NCI-H82 treated with DMSO at 0.1 percent for 48 hours (cell line): ENCODE results near the gene ONECUT3.
"Not testable (repeated sequence)": the region's sequence is repeated elsewhere in the genome, so short reads cannot be mapped to it uniquely, and the experiment has no call there.

Source experiments
- DNase-seq: peaks from one replicate; lab custom pipeline; 2025; ENCODE audit not compliant: unreplicated experiment; lab: John Stamatoyannopoulos, UW

Gene ONECUT3

GRCh38 chr19:1752757-1753728, at the start of gene ONECUT3:
TSS of gene ONECUT3 (plus strand) at chr19:1753506. CDS start at chr19:1753663, 157 bp downstream.
- DNase-seq = no peak

DNA sequence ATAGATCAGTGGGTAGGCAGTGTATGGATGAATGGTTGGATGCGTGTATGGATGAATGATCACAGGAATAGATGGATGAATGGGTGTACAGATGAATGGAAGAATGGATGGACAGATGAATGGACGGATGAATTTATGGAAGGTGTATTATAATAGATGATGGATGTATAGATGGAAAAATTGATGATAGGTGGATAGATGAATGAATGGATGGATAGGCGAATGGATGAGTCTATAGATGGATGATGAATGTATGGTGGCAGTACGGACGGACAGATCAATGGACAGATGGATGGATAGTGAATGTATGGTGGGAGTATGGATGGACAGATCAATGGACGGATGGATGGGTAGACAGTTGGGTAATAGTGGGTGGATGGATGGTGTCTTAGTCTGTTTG, 49.0 kb upstream of the ONECUT3 start:
- no peak for DNase-seq

DNA sequence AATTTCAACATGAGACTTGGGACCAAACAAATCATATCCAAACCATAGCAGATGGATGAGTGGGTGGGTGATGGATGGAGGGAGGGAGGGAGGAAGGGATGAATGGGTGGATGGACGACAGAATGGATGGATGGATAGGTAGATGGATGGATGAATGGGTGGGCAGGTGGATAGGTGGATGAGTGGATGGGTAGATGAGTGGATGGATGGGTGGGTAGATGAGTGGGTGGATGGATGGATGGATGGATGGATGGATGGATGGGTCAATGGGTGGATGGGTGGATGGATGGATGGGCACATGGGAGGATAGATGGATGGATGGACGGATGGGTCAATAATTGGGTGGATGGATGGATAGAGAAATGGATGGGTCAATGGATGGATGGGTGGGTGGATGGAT, 47.9 kb upstream of the ONECUT3 start:
- no peak for DNase-seq

- not testable (repeated sequence) for DNase-seq
Measured at GRCh38 chr19:1706646-1707045, 46.7 kb upstream of the ONECUT3 start.

GRCh38 chr19:1707240-1707639, 46.1 kb upstream of the ONECUT3 start:
- no peak for DNase-seq

GRCh38 chr19:1713170-1713569, 40.1 kb upstream of the ONECUT3 start:
- DNase-seq = no peak

- DNase-seq = no peak
Measured at GRCh38 chr19:1715540-1715939, 37.8 kb upstream of the ONECUT3 start.

DNA sequence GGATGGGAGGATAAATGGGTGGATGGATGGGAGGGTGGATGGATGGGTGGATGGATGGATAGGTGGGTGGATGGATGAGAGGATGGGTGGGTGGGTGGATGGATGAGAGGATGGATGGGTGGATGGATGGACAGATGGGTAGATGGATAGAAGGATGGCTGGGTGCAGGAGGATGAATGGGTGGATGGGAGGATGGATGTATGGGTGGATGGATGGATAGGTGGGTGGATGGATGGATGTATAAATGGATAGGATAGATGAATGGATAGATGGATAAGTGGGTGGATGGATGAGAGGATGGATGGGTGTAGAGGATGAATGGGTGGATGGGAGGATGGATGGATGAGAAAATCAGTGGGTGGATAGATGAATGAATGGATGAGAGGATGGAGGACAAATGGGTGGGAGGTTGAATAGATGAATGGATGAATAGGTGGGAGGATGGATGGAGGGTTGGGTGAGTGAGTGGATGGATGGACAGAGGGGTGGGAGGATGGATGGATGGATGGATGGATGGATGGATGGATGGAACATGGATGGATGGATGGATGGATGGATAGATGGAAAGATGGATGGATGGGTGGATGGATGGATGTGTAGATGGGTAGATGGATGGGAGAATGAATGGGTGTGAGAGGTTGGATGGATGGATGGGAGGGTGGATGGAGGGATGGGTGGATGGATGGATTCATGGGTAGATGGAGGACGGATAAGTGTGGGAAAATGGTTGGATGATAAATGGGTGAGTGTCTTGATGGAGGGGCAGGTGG, 35.9 kb upstream of the ONECUT3 start:
- no peak for DNase-seq

- DNase-seq = no peak
Measured at GRCh38 chr19:1717970-1718264, 35.4 kb upstream of the ONECUT3 start.

DNA sequence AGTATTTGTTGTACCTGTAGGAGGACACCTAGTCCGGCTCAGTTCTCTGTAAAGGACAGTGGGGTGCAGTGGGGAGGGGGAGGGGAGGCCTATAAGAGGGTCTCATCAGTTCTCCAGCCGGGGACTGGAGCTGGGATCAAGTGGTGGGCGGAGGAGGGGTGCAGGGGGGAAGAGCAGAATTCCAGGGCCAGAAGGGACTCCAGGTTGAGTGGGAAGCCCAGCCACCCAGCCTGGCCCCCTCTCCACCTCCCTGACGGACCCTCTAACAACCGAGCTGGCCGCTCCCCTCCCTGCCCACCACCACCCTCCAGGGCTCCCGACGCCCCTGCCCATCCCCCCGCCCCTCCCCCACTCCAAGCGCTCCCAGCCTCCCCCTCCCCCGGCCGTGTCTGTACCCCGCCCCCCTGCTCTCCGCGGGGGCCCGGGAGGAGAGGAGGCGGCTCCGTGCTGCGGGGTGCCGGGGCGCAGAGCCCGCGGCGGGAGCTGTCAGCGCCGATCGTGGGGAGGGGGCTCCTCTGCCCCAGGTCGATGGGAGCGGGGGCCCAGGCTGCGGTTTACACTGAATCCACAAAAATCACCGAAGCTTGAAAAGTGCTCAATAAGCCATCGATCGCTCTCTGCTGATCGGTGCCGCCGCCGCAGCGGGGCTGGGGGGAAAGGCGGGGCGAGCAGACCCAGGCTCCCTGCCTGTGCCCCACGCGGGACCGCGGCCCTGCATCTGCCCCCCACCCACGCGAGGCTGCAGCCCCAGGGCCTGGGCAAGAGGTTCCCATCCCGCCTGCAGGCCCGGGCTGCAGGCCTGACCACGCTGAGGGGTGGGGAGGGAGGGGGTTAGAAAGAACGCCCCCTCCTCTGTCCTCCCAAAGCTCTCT, 34.6 kb upstream of the ONECUT3 start:
- no peak for DNase-seq

DNA sequence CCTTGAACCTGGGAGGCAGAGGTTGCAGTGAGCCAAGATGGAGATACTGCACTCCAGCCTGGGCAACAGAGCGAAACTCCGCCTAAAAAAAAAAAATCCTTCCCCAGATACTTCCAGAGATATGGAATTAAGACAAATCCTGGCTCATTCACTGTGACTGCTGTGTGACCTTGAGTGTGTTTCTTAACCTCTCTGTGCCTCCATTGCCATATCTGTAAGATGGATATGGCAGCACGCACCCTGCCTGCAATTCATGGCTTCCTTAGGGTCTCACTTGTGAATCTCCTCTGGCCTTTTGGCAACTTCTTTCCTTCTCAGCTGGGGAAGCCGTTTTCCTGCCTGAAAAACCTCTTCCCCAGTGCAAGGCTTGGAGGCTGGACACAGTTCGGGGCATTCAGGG, 33.8 kb upstream of the ONECUT3 start:
- DNase-seq = no peak

DNA sequence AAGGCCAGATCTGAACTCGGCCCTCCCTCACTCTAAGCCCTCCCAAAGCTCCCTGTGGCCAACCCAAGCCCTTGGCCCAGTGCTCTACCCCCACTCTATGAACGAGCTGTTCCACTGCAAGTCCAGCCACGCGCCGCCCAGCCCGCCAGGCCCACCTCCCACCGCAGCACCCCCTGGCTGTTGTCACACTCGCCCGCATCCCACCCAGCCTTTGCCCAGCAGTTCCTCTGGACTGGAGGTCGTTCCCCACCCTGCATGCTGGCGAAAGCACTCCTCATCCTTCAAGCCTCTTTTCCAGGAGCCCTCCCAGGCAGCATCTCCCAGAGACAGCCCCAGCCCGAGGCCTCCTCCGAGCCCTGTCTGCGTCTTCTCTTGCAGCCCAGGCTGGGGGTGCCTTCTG, 33.1 kb upstream of the ONECUT3 start:
- DNase-seq = no peak

DNA sequence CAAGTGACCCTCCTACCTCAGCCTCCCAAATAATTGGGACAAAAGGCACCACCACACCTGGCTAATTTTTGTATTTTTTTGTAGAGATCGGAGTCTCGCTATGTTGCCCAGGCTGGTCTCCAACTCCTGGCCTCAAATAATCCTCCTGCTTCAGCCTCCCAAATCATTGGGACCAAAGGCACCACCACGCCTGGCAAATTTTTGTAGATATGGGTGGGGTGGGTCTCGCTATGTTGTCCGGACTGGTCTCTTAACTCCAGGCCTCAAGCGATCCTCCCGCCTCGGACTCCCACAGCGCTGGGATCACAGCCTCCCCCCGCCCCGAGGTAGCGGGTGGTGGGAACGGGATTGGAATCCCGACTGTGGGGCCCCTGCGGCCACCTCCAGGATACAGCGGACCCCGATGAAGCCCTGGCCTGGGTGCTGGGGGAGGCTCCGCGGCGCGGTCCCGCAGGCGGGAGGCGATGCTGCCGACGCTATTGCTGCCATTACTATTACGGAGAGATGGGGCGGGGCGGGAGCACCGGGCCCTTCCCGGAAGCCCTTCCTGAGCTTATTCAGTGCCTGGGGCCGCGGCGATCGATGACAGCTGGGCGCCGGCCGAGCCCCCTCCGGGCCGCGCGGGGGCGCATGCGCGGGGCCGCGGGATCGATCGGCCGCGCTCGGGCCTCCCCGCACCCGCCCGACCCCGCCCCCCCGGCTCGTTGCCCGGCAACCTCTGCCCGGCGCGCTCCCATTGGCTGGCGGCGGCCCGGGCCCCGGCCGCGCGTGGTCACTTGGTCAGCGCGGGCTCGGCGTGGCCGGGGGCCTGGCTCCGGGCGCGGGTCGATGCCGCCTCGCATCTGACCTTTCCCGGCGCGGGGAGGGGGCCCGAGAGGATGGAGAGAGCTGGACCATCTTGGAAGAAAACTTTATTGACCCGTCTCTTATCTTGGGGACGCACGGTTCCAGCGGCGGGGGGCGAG, 27.9 kb upstream of the ONECUT3 start:
- peak; percentile 43 for DNase-seq

DNA sequence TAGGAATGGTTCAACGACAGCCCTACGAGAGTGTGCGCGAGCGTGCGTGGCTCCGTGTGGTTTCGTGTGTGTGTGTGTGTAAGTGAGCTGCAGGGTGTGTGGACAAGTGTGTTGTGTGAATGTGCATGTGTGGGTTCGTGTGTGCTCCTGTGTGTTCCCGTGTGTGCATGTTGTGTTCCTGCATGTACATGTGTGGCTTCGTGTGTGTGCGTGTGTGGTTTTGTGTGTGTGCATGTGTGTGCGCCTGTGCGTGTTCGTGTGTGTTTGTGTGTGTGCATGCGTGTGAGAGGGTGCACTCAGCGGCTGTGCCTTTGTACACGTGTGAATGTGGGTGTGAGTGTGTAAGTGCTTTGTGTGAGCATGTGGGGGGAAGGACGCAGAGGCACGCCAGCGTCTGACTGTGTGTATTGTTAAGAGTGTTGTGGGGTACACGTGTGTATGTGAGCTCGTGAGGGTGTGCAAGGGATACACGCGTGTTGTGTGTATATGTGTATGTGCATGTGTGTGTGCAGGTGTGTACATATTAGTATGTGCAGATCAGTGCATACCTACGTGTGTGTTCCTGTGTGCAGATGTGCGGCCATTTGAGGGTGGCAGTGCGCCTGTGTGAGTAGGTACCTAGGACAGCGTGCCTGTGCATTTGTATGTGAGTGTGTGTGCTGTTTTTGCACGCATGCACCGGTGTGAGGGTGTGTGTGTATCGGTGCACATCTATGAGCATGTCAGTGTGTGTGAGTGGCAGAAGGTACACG, 24.3 kb upstream of the ONECUT3 start:
- DNase-seq = no peak

DNA sequence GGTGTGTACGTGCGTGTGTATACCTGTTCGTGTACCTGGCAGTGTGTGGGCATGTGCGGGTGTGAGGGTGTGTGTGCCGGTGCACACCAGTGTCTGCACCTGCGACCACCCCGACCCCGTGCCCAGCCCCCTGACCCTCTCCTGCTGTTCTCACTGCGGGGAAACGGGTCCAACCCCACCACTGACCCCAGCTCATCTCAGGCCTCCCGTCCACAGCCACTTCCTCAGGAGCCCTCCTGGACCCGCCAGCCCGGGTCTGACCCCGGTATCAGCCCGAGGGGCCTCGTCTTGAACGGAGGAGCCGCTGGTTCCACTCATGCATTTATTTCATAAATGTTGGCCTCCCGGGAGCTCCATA, 23.8 kb upstream of the ONECUT3 start:
- no peak for DNase-seq

DNA sequence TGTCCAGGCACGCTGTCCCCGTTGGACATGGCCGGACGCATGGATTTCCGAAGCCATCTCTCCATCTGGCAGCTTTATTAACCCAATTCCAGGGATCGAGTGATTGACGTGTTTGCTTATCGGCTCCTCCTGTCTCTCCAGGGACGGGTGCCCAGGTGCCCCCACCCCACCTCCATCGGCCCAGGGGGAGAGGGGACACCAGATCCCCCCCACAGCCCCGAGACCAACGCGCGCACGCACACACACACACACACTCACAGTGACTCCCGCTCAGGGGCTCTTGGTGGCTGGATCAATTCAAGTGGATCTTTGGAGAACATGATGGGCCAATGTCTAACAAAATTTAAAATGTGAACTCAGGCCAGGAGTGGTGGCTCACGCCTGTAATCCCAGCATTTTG, 23.1 kb upstream of the ONECUT3 start:
- DNase-seq = no peak

- DNase-seq = no peak
Measured at GRCh38 chr19:1734321-1734966, 18.9 kb upstream of the ONECUT3 start.

DNA sequence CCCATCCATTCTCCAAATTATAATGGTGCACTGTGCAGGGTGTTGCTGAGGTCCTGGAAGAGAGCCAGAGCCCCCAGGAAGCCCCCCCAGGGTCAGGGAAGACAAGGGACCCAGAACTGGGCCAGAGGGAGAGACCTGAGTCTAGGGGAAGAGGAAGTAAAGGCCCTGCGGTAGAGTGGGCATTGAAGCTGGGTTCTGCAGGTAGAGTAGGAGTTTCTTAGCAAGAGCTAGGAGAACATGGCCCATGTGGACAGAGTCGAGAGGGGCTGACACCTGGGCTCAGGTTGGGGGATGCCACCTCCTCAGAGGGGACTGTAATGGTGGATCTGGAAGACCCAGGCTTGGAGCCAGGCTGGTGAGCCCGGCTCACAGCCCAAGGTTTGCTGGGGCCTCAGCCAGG, 17.0 kb upstream of the ONECUT3 start:
- no peak for DNase-seq

DNA sequence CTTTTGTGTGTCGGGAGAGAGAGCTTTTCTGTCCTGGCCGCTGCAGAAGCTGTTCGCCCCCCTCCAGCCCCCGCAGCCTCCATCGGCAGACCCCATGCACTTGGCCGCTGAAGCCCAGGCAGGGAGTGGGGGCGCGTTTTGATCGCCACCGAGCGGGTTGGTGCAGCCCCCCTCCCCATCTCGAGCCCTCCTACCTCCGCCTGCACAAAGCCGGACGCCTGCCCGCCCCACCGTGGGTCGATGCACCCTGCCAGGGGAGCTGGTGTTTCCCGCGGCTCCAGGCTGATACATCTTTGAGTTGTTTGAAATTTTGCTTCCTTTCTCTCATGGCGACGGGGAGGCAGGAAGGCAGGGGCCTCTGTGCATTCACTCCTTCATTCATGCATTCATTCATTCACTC, 16.4 kb upstream of the ONECUT3 start:
- DNase-seq = no peak
